ENCODE data around the gene ZGPAT. TPM values are rescaled to one million over a fixed set of nuclear protein-coding genes. Genes with fewer than 3 reads are reported as not detected.

Gene ZGPAT
- total and polyA plus RNA-seq, 2 of the 13 experiments (the other 11 are each of a cell fraction or from before 2014, with no cell fraction given) = 23.0 to 41.9 TPM

- TF ChIP-seq CREM (IDR thresholded peaks at IDR 0.05) (peak; percentile 52; the same call in 1 of the 2 replicates), CREM (CRISPR knock-in tag; IDR thresholded peaks at IDR 0.05) (no peak), ZIK1 (CRISPR knock-in tag; IDR thresholded peaks at IDR 0.05; ENCODE audit: borderline replicate concordance, low read depth) (no peak; the same call in 1 of the 2 replicates), ZNF616 (CRISPR knock-in tag; IDR thresholded peaks at IDR 0.05; ENCODE audit: low read depth) (peak; percentile 91; the same call in 1 of the 2 replicates), IKZF4 (CRISPR knock-in tag; IDR thresholded peaks at IDR 0.05; ENCODE audit: borderline replicate concordance, low read depth, not compliant biosample characterization) (no peak), STAT5B (CRISPR knock-in tag; IDR thresholded peaks at IDR 0.05) (no peak; the same call in 1 of the 2 replicates), CBFB (CRISPR knock-in tag; IDR thresholded peaks at IDR 0.05) (peak; percentile 76; the same call in 1 of the 2 replicates), ZNF407 (CRISPR knock-in tag; IDR thresholded peaks at IDR 0.05; ENCODE audit: not compliant biosample characterization) (peak; percentile 88), MATR3 (CRISPR knock-in tag; IDR thresholded peaks at IDR 0.05) (no peak), IRF2 (CRISPR knock-in tag; IDR thresholded peaks at IDR 0.05) (peak; percentile 87), TRIM22 (IDR thresholded peaks at IDR 0.05) (no peak), ZNF83 (CRISPR knock-in tag; IDR thresholded peaks at IDR 0.05; ENCODE audit: borderline replicate concordance) (peak; percentile 73; the same call in 1 of the 2 replicates), ZNF780A (CRISPR knock-in tag; IDR thresholded peaks at IDR 0.05) (peak; percentile 68; the same call in 1 of the 2 replicates), POLR2AphosphoS2 (IDR thresholded peaks at IDR 0.05; ENCODE audit: low read depth, low read length) (peak; percentile 78; the same call in 1 of the 2 replicates), ATF2 (CRISPR knock-in tag; IDR thresholded peaks at IDR 0.05) (no peak; the same call in none of the 2 replicates), NBN (conservative IDR thresholded peaks at IDR 0.05) (no peak)
Observed at GRCh38 chr20:63739130-63740069, 31.6 kb downstream of the ZGPAT start, which contains the start of gene SLC2A4RG (continued).
